Osteoblast (primary cell): ENCODE data around the gene AARSD1. TPM values are rescaled to one million over a fixed set of nuclear protein-coding genes. Genes with fewer than 3 reads are reported as not detected.
A peak's percentile ranks its signal among the peaks of the same experiment; 100 is the strongest.

ENCODE experiments used
- DNase-seq: peaks from one replicate; pipeline ENCODE4 v3.0.0; 2011; ENCODE audit warnings: low spot score, mixed read lengths; ENCODE audit not compliant: insufficient read length; ENCODE audit errors: missing footprints
- H2AFZ ChIP-seq: 2 replicates; pipeline ENCODE4 v1.6.0; 2011; ENCODE audit warnings: mild to moderate bottlenecking, low read length
- H3K27ac ChIP-seq: 2 replicates; pipeline ENCODE4 v1.5.1; 2011; ENCODE audit warnings: mild to moderate bottlenecking, low read depth, low read length, moderate library complexity
- H3K27me3 ChIP-seq: 2 replicates; pipeline ENCODE4 v1.6.0; 2012; ENCODE audit warnings: mild to moderate bottlenecking, control low read depth, inconsistent platforms, low read length, moderate library complexity; ENCODE audit not compliant: insufficient read depth
- H3K36me3 ChIP-seq: 2 replicates; pipeline ENCODE4 v1.5.1; 2011; ENCODE audit warnings: mild to moderate bottlenecking, low read length, control low read depth, moderate library complexity; ENCODE audit not compliant: insufficient read depth
- H3K4me1 ChIP-seq: 2 replicates; pipeline ENCODE4 v1.5.1; 2011; ENCODE audit warnings: mild to moderate bottlenecking, low read length, control low read depth, moderate library complexity; ENCODE audit not compliant: insufficient read depth
- H3K4me2 ChIP-seq: 2 replicates; pipeline ENCODE4 v1.6.0; 2011; ENCODE audit warnings: mild to moderate bottlenecking, low read length; ENCODE audit not compliant: insufficient read depth
- H3K4me3 ChIP-seq: fragments of 200-600 bp; sonication (generic); 3 replicates; pipeline ENCODE4 v1.5.1; 2012; ENCODE audit warnings: mild to moderate bottlenecking, low read length, inconsistent platforms; ENCODE audit not compliant: insufficient read depth
- H3K79me2 ChIP-seq: 2 replicates; pipeline ENCODE4 v1.6.0; 2012; ENCODE audit warnings: mild to moderate bottlenecking, low read length, control low read depth, inconsistent platforms; ENCODE audit not compliant: insufficient read depth
- H3K9me3 ChIP-seq: 2 replicates; pipeline ENCODE4 v1.5.1; 2011; ENCODE audit warnings: low read depth, low read length, control low read depth
- H4K20me1 ChIP-seq: 2 replicates; pipeline ENCODE4 v1.6.0; 2012; ENCODE audit warnings: mild to moderate bottlenecking, low read length, control low read depth; ENCODE audit not compliant: insufficient read depth
- total RNA-seq: library from RNA; depleted of rRNA; stranded (reverse); fragments of >200 nt; gene quantifications from 2 replicates; pipeline ENCODE4 v1.2.3, GENCODE V29; 2012
- TF ChIP-seq, protein P1 (sequence below): IDR thresholded peaks from 2 replicates; pipeline ENCODE4 v1.5.1; 2011; ENCODE audit warnings: mild to moderate bottlenecking, low read depth, low read length, moderate library complexity; ENCODE audit errors: extremely low read depth

The AARSD1 gene
- total RNA-seq, 1 donor: 14.1 TPM

DNA sequence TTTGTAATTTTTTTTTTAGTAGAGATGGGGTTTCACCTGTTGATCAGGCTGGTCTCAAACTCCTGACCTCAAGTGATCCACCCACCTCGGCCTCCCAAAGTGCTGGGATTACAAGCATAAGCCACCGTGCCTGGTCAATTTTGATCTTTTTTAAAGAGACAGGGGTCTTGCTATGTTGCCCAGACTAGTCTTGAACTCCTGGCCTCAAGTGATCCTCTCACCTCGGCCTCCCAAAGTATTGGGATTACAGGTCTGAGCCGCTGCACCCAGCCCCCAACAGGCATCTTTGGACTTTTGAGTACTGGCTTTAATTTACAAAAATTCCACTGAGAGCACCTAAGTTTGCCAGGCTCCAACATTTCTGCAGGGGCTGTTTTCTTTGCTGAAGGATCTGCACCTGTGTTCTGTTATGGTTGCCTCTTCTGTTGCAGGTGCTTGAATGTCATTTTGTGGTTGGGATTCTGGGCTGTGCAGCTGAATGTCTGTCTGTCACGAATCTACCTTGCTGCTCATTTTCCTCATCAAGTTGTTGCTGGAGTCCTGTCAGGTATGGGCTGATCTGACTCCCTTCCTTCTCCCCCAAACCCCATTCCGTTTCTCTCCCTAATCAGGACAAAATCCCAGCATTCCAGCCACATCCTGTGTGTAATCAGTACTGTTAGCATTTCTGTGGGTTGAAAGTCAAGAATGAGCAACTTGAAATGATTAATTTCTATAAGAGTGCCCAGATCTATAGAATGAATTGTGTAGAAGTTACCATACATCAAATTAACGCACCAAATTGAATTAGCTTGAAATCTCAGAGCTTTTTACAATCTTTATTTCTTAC is 55.2 kb downstream of the AARSD1 start:
- no peak overlapping the region for H3K4me3 ChIP-seq
- no peaks in the 10 kb centered on the region for H4K20me1 ChIP-seq
- TF ChIP-seq, protein P1, sequence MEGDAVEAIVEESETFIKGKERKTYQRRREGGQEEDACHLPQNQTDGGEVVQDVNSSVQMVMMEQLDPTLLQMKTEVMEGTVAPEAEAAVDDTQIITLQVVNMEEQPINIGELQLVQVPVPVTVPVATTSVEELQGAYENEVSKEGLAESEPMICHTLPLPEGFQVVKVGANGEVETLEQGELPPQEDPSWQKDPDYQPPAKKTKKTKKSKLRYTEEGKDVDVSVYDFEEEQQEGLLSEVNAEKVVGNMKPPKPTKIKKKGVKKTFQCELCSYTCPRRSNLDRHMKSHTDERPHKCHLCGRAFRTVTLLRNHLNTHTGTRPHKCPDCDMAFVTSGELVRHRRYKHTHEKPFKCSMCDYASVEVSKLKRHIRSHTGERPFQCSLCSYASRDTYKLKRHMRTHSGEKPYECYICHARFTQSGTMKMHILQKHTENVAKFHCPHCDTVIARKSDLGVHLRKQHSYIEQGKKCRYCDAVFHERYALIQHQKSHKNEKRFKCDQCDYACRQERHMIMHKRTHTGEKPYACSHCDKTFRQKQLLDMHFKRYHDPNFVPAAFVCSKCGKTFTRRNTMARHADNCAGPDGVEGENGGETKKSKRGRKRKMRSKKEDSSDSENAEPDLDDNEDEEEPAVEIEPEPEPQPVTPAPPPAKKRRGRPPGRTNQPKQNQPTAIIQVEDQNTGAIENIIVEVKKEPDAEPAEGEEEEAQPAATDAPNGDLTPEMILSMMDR: no peak
- H3K4me1 ChIP-seq: no peaks in the 10 kb centered on the region
- H3K36me3 ChIP-seq: no peaks in the 10 kb centered on the region
- peaks cover 31% of the 10 kb centered on the region for H3K27me3 ChIP-seq
- peak; percentile 71 for DNase-seq
- H3K79me2 ChIP-seq: no peaks in the 10 kb centered on the region
- no peak overlapping the region for H2AFZ ChIP-seq
- H3K9me3 ChIP-seq: no peaks in the 10 kb centered on the region
- no peak overlapping the region for H3K4me2 ChIP-seq
- no peak overlapping the region for H3K27ac ChIP-seq

DNA sequence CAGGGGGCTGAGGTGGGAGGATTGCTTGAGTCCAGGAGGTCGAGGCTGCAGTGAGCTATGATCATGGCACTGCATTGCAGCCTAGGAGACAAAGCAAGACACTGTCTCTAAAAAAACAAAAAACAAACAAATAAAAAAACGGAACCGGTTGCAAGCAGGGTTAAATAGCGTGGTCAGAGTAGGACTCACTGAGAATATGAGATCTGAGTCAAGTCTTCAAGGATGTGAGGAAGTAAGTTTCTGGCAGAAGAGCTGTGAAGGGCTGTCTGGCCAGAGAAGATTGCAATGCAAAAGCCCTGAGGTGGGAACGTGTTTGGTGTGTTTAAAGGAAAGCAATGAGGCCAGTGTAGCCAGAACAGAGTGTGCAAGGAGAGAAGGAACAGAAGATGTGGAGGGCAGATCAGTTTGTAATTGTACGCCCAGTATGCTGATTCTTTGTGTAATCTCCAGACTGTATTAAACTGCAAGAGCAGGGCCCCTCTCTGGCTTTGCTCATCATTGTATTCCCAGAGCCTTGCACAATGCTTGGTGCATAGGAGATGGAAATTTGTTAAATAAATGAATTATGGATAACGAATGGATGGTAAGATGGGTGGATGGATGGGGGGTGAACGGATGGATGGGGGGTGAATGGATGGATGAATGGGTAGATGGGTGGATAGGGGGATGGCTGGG is 57.3 kb downstream of the AARSD1 start:
- H3K9me3 ChIP-seq: no peaks in the 10 kb centered on the region
- H3K27ac ChIP-seq: no peak overlapping the region
- no peaks in the 10 kb centered on the region for H3K36me3 ChIP-seq
- no peak overlapping the region for H3K4me2 ChIP-seq
- DNase-seq: no peak
- H3K4me1 ChIP-seq: no peaks in the 10 kb centered on the region
- H3K27me3 ChIP-seq: peaks cover 31% of the 10 kb centered on the region
- TF ChIP-seq, protein P1: no peak
- H3K4me3 ChIP-seq: no peak overlapping the region
- no peaks in the 10 kb centered on the region for H4K20me1 ChIP-seq
- no peak overlapping the region for H2AFZ ChIP-seq
- H3K79me2 ChIP-seq: no peaks in the 10 kb centered on the region

DNA sequence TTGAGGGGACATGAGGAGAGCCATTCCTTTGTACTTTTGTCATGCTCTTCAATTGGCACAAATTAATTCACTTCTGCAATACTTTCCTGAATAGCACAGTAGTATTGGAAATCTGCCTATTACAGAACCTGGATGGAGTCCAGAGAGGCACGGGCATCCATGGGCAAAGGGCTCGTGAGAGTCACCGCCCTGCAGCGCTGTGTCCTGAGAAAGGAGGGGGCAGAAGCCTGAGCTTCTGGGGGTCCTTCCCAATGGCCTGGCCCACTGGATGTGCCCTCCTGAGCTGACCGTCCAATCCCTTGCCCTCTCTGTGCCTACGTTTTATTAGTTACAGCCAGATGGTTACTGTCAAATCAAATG is 60.2 kb downstream of the AARSD1 start:
- Histone ChIP-seq H4K20me1 (no peaks in the 10 kb centered on the region), H3K27ac (no peak overlapping the region), H3K4me1 (no peaks in the 10 kb centered on the region), H3K4me3 (no peak overlapping the region), H3K27me3 (peaks cover 17% of the 10 kb centered on the region), H3K4me2 (no peak overlapping the region), H3K79me2 (no peaks in the 10 kb centered on the region), H3K36me3 (no peaks in the 10 kb centered on the region), H2AFZ (no peak overlapping the region), H3K9me3 (no peaks in the 10 kb centered on the region)
- TF ChIP-seq, protein P1: no peak
- DNase-seq: no peak

DNA sequence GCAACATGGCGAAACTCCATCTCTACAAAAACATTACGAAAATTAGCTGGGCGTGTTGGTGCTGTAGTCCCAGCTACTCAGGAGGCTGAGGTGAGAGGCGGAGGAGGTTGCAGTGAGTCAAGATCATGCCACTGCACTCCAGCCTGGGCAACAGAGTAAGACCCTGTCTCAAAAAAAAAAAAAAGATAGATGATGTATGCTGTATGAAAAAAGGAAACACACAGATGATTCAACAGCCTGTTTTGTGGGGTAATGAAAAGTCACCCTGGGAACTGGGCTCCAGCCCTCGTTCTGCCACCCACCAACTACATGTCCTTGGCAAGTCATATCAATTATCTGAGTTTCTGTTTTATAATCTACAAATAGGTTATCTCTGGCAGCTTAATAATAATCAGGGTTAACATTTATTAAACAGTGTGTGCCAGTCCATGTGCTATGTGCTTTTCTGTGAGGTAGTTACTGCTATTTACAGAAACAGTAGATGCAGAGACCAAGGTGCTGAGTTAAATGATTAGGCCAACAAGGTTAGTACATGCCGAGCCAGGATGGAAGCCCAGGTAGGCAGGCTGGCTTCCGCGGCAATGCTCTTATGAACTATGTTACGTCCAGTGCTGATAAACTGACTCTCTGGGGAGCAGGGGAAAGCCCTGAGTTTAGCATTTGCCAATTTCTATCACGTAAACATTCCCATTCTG is 62.6 kb downstream of the AARSD1 start:
- Histone ChIP-seq H3K9me3 (no peaks in the 10 kb centered on the region), H3K27ac (no peak overlapping the region), H4K20me1 (no peaks in the 10 kb centered on the region), H3K79me2 (no peaks in the 10 kb centered on the region), H3K4me2 (no peak overlapping the region), H2AFZ (no peak overlapping the region), H3K4me3 (no peak overlapping the region), H3K27me3 (peaks cover 11% of the 10 kb centered on the region), H3K4me1 (no peaks in the 10 kb centered on the region), H3K36me3 (no peaks in the 10 kb centered on the region)
- no peak for DNase-seq
- TF ChIP-seq, protein P1: no peak
